UCSD-AML1 (cell line): ENCODE results near the gene S100A16.
"Not testable (repeated sequence)": the region's sequence is repeated elsewhere in the genome, so short reads cannot be mapped to it uniquely, and the experiment has no call there.

Experiments
- DNase-seq: peaks from one replicate; lab custom pipeline; 2025; ENCODE audit not compliant: unreplicated experiment; lab: John Stamatoyannopoulos, UW

S100A16 gene

GRCh38 chr1:153588033-153588432 lies 24.9 kb downstream of the S100A16 start:
- not testable (repeated sequence) for DNase-seq

GRCh38 chr1:153587314-153587713 lies 25.6 kb downstream of the S100A16 start:
- DNase-seq, result no peak

- DNase-seq, result no peak
Observed at GRCh38 chr1:153586347-153586746, 26.6 kb downstream of the S100A16 start.

GRCh38 chr1:153585006-153585405 lies 27.9 kb downstream of the S100A16 start:
- DNase-seq, result no peak

- DNase-seq, result no peak
Observed at GRCh38 chr1:153583976-153584375, 29.0 kb downstream of the S100A16 start.

GRCh38 chr1:153583514-153583913 lies 29.4 kb downstream of the S100A16 start:
- DNase-seq, result not testable (repeated sequence)

GRCh38 chr1:153582836-153583235 lies 30.1 kb downstream of the S100A16 start:
- not testable (repeated sequence) for DNase-seq

- no peak for DNase-seq
Observed at GRCh38 chr1:153578936-153579335, 34.0 kb downstream of the S100A16 start.

- no peak for DNase-seq
Observed at GRCh38 chr1:153578490-153578889, 34.4 kb downstream of the S100A16 start.

- no peak for DNase-seq
Observed at GRCh38 chr1:153577624-153578051, 35.3 kb downstream of the S100A16 start.

- DNase-seq, result no peak
Observed at GRCh38 chr1:153577138-153577537, 35.8 kb downstream of the S100A16 start.

GRCh38 chr1:153575497-153575896 lies 37.4 kb downstream of the S100A16 start:
- not testable (repeated sequence) for DNase-seq

- DNase-seq, result not testable (repeated sequence)
Observed at GRCh38 chr1:153575081-153575491, 37.9 kb downstream of the S100A16 start.

- no peak for DNase-seq
Observed at GRCh38 chr1:153573351-153573750, 39.6 kb downstream of the S100A16 start.

GRCh38 chr1:153572569-153573015 lies 40.3 kb downstream of the S100A16 start:
- DNase-seq, result peak; percentile 73

- DNase-seq, result no peak
Observed at GRCh38 chr1:153571706-153572105, 41.2 kb downstream of the S100A16 start.

GRCh38 chr1:153570874-153571273 lies 42.1 kb downstream of the S100A16 start:
- no peak for DNase-seq

- DNase-seq, result no peak
Observed at GRCh38 chr1:153569465-153569864, 43.5 kb downstream of the S100A16 start.

- peak; percentile 79 for DNase-seq
Observed at GRCh38 chr1:153568367-153569099, 44.4 kb downstream of the S100A16 start.

GRCh38 chr1:153567621-153568366 lies 45.1 kb downstream of the S100A16 start:
- DNase-seq, result no peak

- peak; percentile 89 for DNase-seq
Observed at GRCh38 chr1:153566414-153567371, 46.2 kb downstream of the S100A16 start.
